Ovary (tissue), 3 donors: ENCODE results near the gene PTPRN2.

Source experiments
- EP300 ChIP-seq: sonication (generic); formaldehyde crosslinking; IDR thresholded peaks from one replicate; pipeline ENCODE4 v1.6.1; 2017; ENCODE audit warnings: antibody characterized with exemption
- POLR2A ChIP-seq: fragments of 450-650 bp; IDR thresholded peaks from one replicate; pipeline ENCODE4 v1.6.1; 2017; ENCODE audit warnings: antibody characterized with exemption, mild to moderate bottlenecking, moderate library complexity
- TF ChIP-seq, protein P1 (sequence below), 3 donors: fragments of 450-650 bp in 2 of 3; fragments of 200-600 bp in 1 of 3; IDR thresholded peaks; one replicate each; pipeline versions ENCODE4 v1.5.1 to v1.8.0; 2016 to 2022; ENCODE audit warnings: antibody characterized with exemption in 3 of 3, mild to moderate bottlenecking in 1 of 3
- donor health status: DM: no; HTN: no; CAD: no.

DNA sequence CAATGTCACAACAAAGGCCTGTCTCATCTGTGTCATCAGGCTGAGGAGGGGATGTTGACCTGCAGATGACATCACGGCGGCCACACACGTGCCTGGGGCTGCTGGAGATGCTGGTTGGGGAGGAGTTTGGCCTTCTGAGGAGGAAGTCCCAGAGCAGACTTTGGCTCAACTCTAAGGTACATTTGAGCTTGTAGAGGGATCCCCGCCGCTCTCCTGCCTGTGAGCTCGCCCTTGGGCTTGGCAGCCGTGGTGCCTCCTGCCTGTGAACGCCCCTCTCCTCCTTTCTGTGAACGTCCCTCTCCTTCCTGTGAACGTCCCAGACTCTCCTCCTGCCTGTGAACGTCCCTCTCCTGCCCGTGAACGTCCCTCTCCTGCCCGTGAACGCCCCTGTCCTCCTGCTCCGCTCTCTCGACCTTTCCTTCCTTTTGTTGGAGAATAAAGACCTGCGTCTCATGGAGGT is 1074.4 kb downstream of the PTPRN2 start:
- TF ChIP-seq, protein P1, sequence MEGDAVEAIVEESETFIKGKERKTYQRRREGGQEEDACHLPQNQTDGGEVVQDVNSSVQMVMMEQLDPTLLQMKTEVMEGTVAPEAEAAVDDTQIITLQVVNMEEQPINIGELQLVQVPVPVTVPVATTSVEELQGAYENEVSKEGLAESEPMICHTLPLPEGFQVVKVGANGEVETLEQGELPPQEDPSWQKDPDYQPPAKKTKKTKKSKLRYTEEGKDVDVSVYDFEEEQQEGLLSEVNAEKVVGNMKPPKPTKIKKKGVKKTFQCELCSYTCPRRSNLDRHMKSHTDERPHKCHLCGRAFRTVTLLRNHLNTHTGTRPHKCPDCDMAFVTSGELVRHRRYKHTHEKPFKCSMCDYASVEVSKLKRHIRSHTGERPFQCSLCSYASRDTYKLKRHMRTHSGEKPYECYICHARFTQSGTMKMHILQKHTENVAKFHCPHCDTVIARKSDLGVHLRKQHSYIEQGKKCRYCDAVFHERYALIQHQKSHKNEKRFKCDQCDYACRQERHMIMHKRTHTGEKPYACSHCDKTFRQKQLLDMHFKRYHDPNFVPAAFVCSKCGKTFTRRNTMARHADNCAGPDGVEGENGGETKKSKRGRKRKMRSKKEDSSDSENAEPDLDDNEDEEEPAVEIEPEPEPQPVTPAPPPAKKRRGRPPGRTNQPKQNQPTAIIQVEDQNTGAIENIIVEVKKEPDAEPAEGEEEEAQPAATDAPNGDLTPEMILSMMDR (IDR thresholded peaks at IDR 0.05) = no peak
- no peak for TF ChIP-seq POLR2A
- no peak for TF ChIP-seq EP300
